HG02610 (cell line): ENCODE data around the gene TBC1D3B.
"Not testable (repeated sequence)": the region's sequence is repeated elsewhere in the genome, so short reads cannot be mapped to it uniquely, and the experiment has no call there.

Source experiments
- ATAC-seq: cut with Tn5 transposase; IDR thresholded peaks from one replicate; pipeline ENCODE4 v1.9.1; 2021; ENCODE audit warnings: mild to moderate bottlenecking, moderate library complexity; ENCODE audit not compliant: unreplicated experiment

Gene TBC1D3B

DNA sequence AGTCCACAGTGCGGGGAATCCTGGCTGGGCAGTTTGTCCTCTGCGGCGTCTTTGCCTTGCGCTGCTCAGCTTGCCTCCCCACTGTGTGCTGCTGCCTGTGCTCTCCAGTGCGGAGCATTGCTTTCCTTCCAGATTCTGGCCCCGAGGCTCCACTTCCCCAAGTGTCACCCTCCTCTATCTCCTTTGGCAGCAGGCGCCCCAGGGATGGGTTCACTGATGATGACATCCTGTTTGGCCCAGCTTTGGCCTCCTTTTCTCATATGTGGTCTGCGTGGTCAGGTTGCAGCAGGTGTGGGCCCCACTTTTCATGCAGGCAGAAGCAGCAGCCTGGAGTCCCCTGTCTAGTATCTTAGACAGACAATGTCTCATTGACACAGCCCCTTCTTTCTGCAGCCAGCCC is 25.1 kb upstream of the TBC1D3B start:
- ATAC-seq, result not testable (repeated sequence)

- ATAC-seq, result not testable (repeated sequence)
Observed at GRCh38 chr17:36201102-36201501, 24.7 kb upstream of the TBC1D3B start.

DNA sequence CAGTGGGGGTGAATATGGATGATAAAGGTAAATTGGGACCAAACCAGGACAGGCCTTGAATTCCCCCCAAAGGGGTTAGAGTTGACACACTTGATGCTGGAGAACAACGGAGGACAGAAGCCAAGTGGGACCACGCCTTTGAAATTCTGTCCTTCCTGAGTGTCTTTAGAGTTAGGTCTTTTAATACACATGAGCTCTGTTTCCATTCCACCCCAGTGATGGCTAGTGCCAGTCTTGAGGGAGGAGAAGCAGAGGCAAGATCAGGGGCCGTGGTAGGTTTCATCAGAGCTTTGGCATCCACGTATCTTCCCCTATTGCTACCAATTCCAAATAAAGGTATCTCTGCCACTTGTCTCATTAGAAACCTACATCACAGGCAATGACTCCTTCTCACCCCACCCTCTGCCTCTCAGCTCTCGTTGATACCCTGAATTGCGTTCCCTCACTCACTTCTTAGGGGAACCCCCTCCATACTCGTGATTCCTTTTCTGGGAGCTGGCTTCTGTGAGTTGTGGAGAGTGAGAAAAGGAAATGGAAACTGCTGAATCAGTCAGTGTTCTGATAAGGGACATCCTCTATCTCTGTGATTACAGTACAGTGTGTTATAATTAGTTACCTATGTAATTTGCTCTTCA is 22.5 kb upstream of the TBC1D3B start:
- ATAC-seq, result peak; percentile 17

DNA sequence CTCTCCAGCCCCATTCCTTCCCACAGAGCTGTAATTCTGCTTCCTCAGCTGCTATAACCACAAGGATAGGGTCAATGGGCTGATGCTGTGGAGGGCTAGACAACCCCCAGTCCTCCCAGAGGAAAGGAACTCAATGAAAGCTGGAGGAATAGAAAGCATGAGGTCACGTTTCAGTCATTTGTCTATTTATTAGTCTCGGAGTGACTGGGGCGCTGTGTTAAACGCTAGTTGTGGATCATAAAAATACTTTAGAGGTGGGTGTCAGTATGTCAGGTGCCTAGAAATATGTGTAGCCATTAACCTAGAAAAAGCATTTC is 20.9 kb upstream of the TBC1D3B start:
- peak; percentile 31 for ATAC-seq

- ATAC-seq, result no peak
Observed at GRCh38 chr17:36196131-36196486, 19.7 kb upstream of the TBC1D3B start.

DNA sequence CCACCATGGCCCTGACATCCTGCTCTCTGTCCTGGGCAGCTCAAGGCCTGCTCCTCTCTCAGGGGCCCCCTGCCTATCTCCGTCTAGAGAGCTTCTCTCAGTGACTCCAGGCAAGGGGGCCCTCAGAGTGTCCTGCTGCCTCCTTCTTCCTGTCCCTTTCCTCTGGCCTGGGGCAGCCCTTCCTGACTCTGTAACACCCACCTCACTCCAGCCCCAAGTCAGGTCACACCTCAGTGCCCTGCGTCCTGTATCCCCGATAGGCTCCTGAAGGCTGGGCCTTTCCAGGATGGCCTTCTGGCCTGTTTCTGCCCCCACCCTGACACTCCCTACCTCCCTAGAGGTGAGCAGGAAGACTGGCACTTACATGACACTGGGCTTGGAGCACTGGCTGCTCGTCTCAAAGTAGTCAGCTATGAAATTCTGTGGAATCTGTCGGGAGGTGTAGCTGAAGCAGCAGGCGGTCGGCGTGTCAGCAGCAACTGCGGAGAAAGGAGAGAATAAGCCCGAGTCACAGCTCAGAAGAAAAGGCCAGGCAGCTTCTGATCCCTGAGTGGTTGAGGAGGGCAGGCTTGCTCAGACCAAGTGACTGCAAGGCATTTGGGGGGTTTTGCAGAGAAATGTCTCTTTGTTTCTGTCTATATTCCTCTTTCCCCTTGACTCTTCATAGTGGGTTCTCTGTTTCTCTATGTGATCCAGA is 19.1 kb upstream of the TBC1D3B start:
- no peak for ATAC-seq

DNA sequence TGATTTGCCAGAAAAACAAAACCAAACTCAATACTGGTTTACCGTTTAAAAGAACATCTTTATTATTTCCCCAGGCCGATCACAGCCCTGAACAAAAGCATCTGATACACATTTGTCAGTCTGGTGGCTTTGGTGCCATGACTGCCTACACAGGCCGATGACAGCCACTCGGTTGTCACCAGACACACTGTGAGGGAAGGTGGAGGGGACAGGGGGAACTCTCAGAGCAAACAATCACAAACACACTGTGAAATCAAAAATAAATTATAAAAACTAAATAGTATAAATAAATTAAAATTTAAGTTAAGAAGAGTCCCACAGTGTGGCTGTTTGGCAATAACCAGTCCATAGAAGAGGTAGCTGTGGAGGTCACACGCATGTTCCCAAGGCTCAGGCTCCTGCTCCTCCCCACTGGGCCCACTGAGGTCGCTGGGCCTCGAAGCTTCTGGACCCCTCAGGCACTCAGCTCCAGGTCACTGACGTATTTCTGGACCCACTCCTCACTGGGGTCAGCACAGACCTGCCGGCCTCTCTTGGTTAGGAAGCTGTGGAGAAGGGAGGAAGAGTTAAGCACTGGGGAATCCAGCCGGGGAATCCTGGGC is 18.5 kb upstream of the TBC1D3B start:
- not testable (repeated sequence) for ATAC-seq

DNA sequence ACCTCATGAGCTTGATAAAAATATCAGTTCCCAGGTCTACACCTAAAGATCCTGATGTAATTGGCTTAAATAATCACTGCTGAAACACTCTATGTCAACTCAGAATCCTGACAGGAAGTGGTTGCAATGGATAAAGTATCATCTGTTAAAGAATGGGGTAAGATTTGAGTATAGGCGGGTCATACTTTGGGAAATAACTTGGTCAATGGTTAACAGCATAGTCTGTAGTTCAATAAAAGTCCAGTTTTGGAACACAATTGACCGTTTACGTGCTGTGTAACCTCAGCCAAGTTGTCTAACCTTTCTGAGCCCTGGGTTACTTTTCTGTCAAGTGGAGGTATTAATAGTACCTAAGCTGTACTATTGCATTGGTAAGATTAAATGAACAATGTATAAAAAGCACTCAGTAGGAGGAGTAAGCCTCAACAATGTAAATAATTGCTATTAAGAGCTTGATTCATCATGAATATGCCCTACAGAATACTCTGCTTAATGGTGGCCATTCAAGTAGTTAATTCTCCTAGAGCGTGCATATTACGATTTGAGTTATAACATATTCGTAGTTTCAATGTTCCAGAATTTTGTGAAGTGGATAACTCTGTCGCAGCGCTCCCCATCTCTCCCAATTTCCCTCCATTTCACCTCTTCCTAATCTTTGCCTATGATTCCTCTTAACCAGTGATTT is 17.9 kb upstream of the TBC1D3B start:
- not testable (repeated sequence) for ATAC-seq

GRCh38 chr17:36193216-36193775 is 16.9 kb upstream of the TBC1D3B start:
- no peak for ATAC-seq

DNA sequence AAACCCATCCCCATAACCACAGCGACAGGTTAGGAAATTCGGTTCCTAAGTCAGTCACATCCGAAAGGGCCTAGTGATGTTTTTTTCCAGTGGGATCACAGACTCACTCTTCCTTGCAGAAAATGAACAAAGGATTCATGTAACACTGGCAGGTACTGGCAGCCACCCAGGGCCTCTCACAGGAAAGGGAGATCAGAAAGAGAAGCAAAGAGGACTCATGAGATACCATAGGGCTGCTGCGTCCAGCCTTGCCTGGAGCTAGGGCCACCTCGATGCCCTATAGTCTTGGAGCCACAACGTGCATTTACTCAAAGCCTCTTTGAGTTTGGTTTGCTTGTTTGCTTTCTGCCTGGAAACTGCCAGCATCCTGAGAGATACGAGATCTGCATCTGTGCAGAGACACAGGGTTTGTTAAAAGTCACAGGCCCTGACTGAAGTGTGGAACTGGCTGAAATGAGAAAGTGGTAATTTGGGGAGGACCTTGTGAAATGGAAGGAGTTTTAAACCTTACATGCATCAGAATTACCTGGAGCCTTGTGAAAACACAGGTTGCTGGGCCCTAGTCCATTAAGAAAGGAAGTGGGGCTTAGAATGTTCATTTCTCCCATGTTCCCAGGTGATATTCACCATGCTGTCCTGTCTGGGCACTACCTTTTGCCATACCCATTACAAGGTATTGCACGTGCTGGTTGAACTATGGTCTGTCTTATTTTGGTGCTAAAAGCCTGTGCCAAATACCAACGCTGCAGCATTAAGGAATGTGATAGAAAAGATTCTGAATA is 14.3 kb upstream of the TBC1D3B start:
- not testable (repeated sequence) for ATAC-seq

DNA sequence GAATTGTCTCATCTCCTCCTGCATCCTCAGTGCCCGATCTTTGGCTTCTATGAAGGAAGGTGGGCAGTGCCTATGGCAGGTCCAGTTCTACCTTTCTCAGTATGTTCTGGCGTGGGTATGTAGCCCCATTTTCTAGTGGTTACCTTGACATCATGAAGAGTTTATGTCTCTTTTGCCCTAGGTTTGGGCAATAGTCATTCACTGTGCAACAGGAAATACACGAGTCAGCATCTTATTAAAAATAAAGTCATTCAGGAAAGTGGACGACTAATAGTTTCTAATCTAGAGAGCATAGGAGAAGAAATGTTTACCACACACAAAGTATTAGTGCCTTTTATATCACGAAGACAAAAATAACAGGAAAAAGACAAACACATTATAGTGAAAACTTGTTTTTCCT is 13.6 kb upstream of the TBC1D3B start:
- not testable (repeated sequence) for ATAC-seq

DNA sequence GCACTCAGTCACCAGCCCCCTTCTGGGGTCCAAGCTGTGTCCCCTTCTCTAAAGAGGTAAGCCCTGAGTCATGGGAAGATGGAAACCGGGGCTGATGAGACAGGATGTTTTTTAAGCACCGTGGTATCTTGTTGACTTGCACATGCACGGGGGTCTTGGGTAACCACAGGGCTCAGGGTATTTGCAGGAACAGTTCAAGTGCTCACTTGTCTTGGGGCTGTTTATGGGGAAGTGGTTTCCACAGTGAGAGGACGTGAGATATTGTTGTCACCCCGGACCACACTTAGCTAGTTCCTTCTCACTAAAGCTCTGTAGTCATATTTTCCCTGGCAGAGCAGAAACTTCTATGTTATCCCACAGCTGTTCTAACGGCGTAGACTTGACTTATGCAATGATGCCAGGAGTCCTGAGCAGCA is 12.5 kb upstream of the TBC1D3B start:
- ATAC-seq, result peak; percentile 68

DNA sequence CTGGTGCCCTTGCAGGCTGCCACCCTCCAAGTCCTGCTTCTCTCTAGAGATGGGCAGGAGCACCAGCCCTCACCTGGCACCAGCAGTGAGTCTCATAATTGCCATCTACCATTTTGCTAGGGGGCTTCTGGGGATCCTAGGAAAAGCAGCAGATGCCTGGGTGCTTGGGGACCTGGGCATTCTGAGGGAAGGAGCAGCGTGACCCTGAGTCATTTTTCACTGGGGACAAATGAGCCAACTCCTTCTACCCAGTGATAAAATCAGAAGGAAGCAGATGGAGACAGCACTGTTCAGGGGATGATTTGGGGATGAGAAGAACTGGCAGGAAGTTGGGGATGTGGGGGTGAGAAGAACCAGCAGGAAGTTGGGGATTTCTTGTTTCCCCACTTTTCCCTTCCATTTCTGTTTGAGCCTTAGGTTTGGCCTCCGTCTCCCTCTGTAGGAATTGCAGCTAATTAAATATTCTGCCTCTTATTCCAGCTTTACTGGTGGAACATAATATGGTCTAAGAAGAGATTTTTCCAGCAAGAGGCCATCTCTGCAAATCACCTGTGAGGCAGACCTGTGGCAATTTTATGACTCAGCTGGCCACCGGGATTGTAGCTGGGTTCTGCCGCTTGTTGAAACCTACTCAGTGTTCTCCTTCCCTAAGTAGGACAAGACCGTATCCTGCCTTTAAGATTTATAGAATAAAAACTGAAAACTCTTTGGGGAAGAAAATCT is 11.7 kb upstream of the TBC1D3B start:
- not testable (repeated sequence) for ATAC-seq

GRCh38 chr17:36186810-36187763 is 10.7 kb upstream of the TBC1D3B start:
- not testable (repeated sequence) for ATAC-seq

GRCh38 chr17:36185416-36185815 is 9.0 kb upstream of the TBC1D3B start:
- ATAC-seq, result no peak

DNA sequence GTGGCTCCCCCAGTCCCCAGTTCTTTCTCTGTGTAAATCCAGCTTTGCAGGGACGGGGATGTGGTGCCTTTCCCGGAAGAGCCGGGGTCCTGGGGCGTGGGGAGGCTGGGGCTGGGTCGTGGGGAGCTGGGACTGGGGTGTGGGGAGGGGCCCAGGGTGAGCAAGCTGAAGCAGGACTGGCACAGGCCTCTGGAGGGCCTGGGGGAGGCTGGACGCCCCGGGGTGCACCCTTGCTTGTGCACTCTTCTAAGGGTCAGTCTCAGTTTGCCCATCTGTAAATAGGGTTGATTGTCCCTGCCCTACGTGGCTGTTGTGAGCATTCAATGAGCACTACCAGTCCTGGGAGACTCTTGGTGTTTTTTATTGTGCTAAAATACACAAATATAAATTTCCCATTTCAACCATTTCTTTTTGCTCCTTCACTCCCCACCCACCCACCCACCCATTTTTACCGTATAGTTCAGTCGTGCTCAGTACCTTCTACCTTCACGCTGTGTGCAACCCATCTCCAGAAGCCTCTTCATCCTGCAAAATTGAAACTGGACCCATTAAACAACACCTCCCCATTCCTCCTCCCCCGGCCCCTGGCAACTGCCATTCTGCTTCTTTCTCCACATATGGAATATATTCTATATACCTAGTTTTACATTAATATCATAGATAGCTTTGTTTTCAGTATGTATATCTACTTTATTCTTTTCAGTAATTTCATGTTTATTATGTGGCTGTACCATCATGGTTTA is 7.8 kb upstream of the TBC1D3B start:
- ATAC-seq, result no peak

DNA sequence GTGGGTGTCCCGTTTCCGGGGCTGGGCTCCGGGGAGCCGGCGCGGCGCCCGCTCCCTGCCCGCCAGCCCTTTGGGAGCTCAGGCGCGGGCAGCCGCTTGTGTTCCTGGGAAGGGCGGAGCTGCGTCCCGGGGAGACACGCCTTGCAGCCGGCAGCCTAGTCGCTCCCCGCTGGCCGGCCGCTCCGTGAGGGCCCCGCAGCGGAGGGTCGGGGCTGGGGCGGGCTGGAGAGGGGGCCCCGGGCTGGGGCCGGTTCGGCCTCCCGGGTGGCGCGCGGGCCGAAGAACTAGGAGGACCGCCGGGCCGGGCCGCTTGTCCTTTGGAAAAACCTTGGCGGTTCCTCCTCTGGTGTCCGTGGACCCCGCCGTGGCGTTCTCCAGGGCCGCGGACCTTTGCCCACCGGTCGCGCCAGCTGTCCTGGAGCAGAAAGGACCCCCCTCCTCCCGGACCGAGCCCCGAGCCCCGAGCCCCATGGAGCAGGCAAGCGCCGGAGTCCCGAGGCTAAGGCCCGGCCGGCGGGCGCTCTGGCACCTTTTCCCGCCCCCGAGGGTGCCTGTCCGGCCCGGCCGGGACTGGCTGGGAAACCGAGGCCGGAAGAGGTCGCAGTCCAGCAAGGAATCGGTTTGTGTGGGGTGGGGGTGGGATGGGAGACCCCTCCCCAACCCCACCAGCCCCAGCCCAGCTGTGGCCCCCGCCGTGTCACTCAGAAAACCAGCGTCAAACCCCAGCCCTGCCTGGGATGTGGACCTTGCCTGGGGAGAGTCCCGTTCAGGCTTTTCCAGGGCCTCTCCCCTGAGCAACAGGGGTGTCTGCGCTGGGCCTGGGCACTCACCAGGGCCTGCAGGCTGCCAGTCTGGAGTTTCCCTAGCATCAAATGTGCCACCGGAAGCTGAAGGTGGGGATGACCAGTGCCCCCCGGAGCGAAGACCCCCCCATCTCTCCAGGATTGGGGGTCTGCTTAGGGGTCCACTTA is 6.8 kb upstream of the TBC1D3B start:
- ATAC-seq, result peak; percentile 51
